Activated CD4-positive, alpha-beta T cell treated with anti-CD3 and anti-CD28 coated beads for 4 hours (primary cell): ENCODE data around the gene PTPRG.

Experiments
- DNase-seq, 2 donors: peaks; one replicate each; pipeline ENCODE4 v3.0.0-alpha.2; 2020

PTPRG gene

GRCh38 chr3:61776390-61776789 lies 215.0 kb downstream of the PTPRG start:
- DNase-seq = no peak

GRCh38 chr3:61777483-61777882 lies 216.1 kb downstream of the PTPRG start:
- no peak for DNase-seq

GRCh38 chr3:61778095-61778494 lies 216.7 kb downstream of the PTPRG start:
- no peak for DNase-seq

GRCh38 chr3:61780016-61780415 lies 218.6 kb downstream of the PTPRG start:
- DNase-seq = no peak

GRCh38 chr3:61780455-61781228 lies 219.3 kb downstream of the PTPRG start:
- no peak for DNase-seq

- no peak for DNase-seq
These were observed 222.8 kb downstream of the PTPRG start for GRCh38 chr3:61783993-61784718.

GRCh38 chr3:61788623-61789507 lies 227.5 kb downstream of the PTPRG start:
- DNase-seq = no peak

- DNase-seq = no peak
These were observed 228.5 kb downstream of the PTPRG start for GRCh38 chr3:61789861-61790260.

- no peak for DNase-seq
These were observed 229.0 kb downstream of the PTPRG start for GRCh38 chr3:61790411-61790810.

GRCh38 chr3:61793056-61793455 lies 231.7 kb downstream of the PTPRG start:
- no peak for DNase-seq

GRCh38 chr3:61793521-61793920 lies 232.2 kb downstream of the PTPRG start:
- no peak for DNase-seq

- DNase-seq = no peak
These were observed 233.0 kb downstream of the PTPRG start for GRCh38 chr3:61794341-61794740.

- DNase-seq = no peak
These were observed 233.6 kb downstream of the PTPRG start for GRCh38 chr3:61794961-61795360.

- DNase-seq = no peak
These were observed 234.8 kb downstream of the PTPRG start for GRCh38 chr3:61796088-61796680.

GRCh38 chr3:61796911-61797310 lies 235.5 kb downstream of the PTPRG start:
- DNase-seq = no peak

- DNase-seq = no peak
These were observed 241.4 kb downstream of the PTPRG start for GRCh38 chr3:61802772-61803171.

- no peak for DNase-seq
These were observed 242.6 kb downstream of the PTPRG start for GRCh38 chr3:61803983-61804382.

- no peak for DNase-seq
These were observed 243.4 kb downstream of the PTPRG start for GRCh38 chr3:61804782-61805181.

- DNase-seq = no peak
These were observed 244.2 kb downstream of the PTPRG start for GRCh38 chr3:61805510-61806080.

- DNase-seq = no peak
These were observed 245.4 kb downstream of the PTPRG start for GRCh38 chr3:61806810-61807209.

GRCh38 chr3:61807865-61808276 lies 246.5 kb downstream of the PTPRG start:
- DNase-seq = no peak

- no peak for DNase-seq
These were observed 247.2 kb downstream of the PTPRG start for GRCh38 chr3:61808526-61808925.

- no peak for DNase-seq
These were observed 247.6 kb downstream of the PTPRG start for GRCh38 chr3:61808999-61809398.
